AML-193 (cell line): ENCODE measurements around the gene SURF6.
"Not testable (repeated sequence)": the region's sequence is repeated elsewhere in the genome, so short reads cannot be mapped to it uniquely, and the experiment has no call there.

Experiments
- DNase-seq, 2 experiments: peaks; one replicate each; lab custom pipeline; 2025; lab: John Stamatoyannopoulos, UW

SURF6 gene

GRCh38 chr9:133347985-133348717 lies 12.2 kb upstream of the SURF6 start, which contains the start of the genes MED22 and RPL7A:
TSS of gene MED22 (minus strand) at chr9:133348131. CDS start at chr9:133346662, 1,469 bp downstream.
TSS of gene RPL7A (plus strand) at chr9:133348218. CDS start at chr9:133348244, 26 bp downstream.
- DNase-seq: peak; percentile 90 to 94

DNA sequence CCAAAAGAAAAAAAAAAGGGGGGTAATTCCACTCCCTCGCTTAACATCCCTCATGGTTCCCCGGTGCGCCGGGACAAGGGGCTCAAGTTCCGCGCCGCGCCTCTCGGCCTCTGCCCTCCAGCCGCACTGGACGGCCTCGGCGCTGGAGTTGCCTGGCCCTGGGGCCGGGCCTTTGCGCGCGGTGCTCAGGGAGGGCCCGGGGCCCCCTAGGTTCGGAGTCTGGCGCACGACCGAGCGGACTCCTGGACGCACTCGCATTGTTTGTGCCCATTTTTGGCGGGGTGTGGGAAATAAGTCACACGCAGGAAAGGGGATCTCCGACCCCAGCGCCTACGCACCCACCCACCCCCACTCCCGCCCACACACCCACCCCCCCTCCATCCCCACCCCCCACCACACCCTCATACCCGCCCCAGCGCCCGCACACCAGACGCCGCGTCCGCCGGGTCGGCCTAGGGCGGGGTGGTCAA lies 11.6 kb upstream of the SURF6 start:
- DNase-seq: peak in 1 of 2 experiments; percentile 21

- no peak for DNase-seq
Observed at GRCh38 chr9:133346021-133346785, 10.2 kb upstream of the SURF6 start.

DNA sequence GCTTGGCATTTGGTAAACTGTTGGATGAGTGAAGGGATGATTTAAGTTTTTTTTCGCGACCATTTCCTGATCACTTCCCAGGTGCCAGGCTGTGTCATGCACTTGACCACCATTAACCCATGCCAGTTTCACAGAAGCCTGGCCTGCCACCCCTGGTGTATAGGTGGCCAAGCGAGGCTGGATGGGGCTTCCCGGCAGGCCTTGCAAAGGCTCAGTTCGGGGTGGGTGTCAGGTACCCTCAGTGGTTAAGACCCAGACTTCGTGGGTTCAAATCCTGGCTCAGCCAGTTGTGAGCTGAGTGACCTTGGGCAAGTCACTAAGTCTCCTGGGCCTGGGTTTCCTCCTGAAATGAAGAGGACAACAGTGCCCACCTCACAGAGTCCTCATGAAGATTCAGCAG lies 9.6 kb upstream of the SURF6 start:
- DNase-seq: no peak

DNA sequence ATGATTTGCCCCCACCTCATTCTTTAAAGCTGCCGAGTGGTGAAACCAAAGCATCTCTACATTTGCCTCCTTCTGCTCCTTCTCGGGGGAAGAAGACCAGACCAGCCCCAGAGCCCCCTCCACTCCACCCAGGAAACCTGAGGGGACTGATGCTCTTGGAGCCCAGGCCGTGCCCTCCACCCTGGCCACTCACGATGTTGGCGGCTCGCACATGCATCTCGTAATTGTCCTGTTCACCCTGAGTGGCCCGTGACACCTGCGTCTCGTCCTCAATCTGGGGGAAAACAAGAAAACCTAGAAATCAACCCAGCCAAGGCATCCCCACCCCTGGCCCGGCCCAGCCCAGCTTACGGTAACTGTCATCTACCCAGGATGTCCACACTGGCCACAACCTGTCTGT lies 9.0 kb upstream of the SURF6 start:
- DNase-seq: no peak

DNA sequence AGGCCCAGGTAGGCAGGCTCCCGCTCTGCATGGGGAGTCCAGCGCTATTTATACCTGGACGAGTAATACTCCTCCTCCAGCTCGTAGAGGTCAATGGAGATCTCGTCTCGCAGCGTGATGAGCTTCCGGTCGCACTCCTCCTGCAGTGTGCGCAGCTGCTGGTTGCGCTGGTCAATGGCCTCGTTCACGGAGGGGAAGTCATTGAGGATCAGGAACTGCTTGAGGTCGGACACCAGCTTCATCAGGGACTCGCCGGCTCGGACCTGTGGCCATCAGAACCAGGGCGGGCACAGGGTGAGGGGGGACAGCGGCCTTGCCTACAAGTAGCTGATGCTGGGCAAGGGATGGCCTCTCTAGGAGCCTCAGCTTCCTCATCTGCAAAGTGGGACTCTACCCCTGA lies 8.1 kb upstream of the SURF6 start:
- no peak for DNase-seq

DNA sequence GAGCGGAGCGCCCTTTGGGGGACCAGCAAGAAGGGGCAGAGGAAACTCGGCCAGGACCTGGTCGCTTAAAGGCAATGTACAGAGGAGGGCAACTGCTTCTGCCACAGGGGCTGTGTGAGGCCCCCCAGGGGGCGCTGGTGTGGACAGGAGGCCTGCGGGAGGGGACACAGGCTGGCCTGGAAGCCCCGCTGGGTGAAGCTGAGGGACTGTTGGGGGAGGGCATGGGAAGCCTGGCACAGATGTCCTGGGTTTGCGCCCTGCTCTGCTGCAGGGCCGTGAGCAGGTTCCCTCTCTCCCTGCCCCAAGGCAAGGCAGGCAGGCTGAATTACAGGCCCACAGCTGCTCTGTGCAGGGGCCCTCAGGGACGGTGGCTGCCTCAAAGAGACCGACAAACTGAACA lies 6.6 kb upstream of the SURF6 start:
- DNase-seq: no peak

DNA sequence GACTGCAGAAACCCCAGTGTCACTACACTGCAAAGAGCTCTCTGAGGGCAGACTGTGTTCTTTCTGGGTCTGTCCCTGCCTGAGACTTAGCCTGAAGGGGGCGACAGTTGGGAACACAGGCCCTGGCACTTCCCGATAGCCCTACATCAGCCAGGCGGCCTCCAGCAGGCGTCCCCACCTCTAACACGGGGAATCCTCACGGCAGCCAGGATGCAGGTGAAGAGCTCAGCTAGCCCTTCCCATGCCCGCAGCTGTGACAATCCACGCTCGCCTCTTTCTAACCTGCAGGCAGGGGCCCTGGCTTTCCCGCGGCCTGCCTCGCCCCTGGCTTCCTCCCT lies 6.0 kb upstream of the SURF6 start:
- no peak for DNase-seq

DNA sequence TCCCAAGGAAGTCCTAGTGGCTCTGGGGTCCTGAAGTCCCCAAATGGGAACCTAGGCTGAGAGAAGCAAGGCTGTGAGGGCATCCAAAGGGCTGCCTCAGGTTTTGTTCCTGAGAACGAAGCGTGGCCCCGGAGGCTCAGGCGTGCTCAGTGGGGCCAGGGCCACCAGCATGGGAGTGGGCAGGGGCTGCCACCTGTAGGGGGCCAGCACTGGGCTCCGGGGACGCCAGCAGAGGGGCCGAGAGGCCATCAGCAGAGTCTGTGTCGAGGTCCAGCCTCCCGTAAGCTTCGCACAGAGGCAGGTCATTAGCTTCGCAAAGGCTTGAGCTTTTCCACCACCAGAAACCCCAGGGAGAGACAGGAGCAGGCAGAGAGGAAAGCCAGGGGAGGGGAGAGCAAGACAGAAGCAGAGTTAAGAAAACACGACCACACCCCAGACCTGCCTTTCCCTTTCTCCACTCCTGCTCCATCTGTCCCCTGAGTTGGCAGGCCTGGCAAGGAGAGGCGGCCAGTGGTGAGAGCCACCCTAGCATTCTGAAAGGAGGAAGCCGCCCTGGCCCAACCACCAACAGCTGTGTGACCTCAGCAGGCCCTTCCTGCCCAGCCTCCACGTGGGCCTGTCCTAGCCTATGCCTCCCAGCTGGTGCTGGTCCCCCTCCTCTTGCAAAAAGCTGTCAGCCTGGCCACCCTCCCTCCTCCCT lies 5.5 kb upstream of the SURF6 start:
- peak; percentile 71 to 79 for DNase-seq

- DNase-seq: no peak
Observed at GRCh38 chr9:133340916-133341315, 4.9 kb upstream of the SURF6 start.

DNA sequence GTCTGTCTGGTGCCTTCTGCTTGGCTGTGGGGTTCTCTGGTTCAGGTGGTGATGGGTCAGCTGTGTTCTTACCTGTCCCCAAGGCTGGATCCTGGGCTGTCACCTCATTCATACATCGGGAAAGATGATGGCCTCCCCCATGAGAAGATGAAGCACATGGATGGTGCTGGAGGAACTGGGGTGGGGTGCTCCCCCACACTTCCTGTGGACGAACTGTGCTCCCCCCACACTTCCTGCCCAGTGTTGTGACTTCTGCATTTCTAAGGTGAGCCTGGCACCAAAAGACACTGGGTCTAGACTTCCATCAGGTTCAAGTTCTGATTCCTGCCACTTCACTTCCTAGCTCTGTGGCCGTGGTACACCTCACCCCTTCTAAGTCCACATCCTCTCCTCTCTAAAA lies 4.3 kb upstream of the SURF6 start:
- DNase-seq: peak; percentile 49 to 51

DNA sequence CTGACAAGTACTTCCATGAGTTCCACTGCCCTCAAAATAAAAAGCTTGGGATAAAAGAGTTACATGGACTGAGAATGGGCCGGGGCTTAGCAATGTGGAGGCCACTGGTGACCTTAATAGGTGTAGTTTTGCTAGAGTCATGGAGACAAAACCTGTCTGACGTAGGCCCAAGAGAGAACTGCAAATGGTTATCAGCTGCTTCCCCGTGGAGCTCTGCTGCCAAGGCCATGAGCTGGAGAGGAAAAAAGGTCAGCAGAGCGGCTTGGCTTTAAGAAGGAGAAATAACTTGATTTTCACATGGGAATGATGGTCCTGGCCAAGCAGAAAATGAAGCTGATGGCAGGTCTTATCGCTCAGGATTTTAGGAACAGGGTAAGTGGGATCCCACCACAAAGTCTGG lies 3.7 kb upstream of the SURF6 start:
- no peak for DNase-seq

GRCh38 chr9:133334888-133335287 lies 1.1 kb downstream of the SURF6 start:
- not testable (repeated sequence) for DNase-seq

GRCh38 chr9:133334161-133334560 lies 1.8 kb downstream of the SURF6 start:
- DNase-seq: no peak

- no peak for DNase-seq
Observed at GRCh38 chr9:133333566-133333965, 2.4 kb downstream of the SURF6 start.

DNA sequence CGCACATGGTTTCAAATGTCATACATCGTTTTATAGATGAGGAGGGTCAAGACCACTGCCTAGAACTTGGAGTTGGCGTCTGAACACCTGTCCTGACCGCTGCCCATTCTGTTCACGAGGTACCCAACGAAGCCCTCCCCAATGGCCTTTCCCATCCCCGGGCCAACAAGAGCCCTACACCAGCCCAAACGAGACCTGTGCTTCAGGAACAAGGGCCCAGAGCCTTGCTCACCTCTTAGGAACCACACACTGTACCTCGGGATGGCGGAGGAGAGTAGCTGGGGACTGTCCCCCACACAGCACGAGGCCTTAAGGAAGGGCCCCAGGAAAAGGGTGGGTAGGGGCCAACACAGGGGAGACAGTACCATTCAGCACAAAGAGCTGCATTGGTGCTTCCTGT lies 3.0 kb downstream of the SURF6 start:
- no peak for DNase-seq

DNA sequence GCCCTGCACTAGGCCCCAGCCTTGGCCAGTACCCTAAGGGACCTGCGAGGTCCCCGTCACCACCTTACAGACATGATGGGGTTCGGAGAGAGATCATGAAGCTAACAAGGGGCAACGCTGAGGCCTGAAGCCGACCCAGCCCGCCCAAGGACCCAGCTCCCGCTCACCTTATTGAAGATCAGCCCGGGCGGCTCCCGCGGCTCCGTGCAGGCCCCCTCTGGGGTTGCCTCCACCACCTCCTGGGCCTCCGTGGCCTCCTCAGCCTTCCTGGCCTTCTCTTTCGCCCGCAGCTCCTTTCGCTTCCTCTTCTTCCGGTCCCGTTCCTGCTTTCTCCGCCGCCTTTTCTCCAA lies 3.6 kb downstream of the SURF6 start:
- no peak for DNase-seq

DNA sequence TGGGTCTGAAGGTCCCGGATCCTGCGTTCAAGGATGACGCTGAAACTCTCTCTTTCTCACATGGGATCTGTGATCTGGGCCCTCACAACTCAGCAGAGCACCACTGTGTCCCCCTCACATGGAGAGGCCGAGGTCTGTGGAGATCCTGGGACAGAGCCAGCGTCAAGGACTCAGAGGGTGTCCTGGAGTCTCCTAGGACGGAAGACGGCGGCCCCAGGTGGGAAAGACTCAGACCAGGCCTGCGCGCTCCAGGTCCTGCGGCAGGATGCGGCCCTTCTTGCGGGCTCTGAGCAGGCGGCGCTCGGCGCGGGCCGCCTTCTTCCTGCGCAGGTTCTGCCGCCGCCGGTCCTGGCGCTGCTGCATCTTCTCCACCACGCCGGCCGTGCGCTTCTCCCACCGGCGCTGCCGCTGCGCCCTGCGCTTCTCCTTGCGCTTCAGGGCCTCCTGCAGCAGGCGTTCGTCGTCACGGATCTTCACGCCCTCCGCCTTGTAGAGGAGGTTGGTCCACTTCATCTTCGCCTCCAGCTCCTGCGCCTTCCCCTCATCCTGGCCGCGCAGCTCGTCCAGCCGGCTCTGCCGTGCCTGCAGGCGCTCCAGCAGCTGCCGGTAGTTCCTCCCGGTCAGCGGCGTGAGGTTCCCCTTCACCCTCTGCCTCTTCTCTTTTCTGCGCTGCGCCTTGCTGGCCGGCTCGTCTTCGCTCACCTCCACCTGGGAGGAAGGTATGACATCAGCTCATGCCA lies 4.2 kb downstream of the SURF6 start:
- no peak for DNase-seq

GRCh38 chr9:133331221-133331620 lies 4.8 kb downstream of the SURF6 start:
- DNase-seq: no peak

DNA sequence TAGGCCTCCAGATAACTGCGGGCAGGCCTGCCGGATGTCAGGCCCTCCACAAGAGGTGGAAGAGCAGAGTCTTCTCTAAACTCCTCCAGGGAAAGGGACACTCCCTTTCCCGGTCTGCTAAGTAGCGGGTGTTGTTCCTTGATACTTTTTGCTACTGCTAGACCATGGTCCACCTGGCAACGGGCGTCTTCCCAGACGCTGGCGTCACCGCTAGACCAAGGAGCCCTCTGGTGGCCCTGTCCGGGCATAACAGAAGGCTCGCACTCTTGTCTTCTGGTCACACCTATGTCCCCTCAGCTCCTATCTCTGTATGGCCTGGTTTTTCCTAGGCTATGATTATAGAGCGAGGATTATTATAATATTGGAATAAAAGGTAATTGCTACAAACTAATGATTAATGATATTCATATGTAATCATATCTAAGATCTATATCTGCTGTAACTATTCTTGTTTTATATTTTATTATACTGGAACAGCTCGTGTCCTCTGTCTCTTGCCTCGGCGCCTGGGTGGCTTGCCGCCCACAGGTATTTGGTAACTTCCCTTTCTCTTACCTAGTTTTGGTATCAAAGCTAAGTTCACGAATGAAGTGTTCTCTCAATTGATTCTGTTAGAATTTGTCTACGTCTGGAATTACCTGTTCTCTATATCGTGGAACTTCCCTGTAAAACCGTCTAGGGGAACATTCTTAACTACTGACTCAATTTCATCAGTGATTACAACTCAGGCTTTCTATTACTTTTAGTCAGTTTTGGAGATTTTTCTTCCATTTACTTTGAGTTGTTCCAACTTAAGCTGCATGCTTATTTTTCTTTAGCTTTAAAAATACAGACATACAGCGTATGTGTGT lies 6.5 kb downstream of the SURF6 start:
- DNase-seq: not testable (repeated sequence)

DNA sequence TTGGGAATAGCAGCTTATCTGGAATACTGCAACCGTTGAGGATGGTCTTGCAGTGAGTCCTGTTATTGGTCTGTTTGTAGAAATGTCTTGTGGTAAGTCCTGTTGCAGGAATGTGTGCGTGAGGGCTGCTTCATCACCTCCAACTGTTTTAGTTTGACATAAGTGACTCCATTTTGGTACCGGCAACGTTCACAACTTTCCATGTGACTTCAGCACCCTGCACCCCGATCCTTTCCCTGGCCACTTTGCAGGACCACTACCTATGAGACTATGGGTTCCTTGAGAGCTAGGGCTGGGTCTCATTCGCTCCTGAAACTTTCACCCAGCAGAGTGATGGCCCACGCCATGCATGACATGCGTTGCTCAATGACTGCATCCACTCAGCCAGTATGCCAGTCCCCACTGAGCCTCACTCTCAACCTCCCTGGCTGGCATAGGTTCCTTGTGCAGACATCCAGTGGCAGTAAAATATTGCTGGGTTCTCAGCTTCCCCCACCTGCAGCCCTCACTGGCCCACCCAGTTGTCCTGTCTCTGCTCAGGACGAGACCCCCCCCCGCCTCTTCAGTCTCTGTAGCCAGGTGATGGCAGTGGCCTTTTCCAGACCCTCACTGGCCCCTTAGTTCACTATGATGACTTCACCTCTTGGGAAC lies 8.0 kb downstream of the SURF6 start:
- no peak for DNase-seq
